HCT116 (cell line): ENCODE measurements around the gene HDAC10. TPM values are rescaled to one million over a fixed set of nuclear protein-coding genes. Genes with fewer than 3 reads are reported as not detected.

Source experiments
- ATAC-seq: fragments of 200-7000 bp; cut with Tn5 transposase; 2 replicates; pipeline ENCODE4 v1.9.1; 2020; ENCODE audit warnings: mild to moderate bottlenecking, moderate library complexity
- BruUV-seq: library from RNA; stranded (reverse); fragments of 400-500 nt; replicated peaks from 2 replicates; lab custom pipeline; 2021; lab: Mats Ljungman, UMichigan
- CTCF ChIA-PET: fragments of 300-600 bp; sonication (Branson Sonifier 250); formaldehyde crosslinking; loops from one replicate; lab custom pipeline; 2021; ENCODE audit warnings: antibody characterized with exemption; lab: Charles Lee
- POLR2A ChIA-PET: fragments of 300-600, 350-600 bp; sonication (Branson Sonifier 250); formaldehyde crosslinking; loops from one replicate; lab custom pipeline; 2021; ENCODE audit warnings: antibody characterized with exemption; lab: Charles Lee
- RAD21 ChIA-PET, 2 experiments: fragments of 300-600 bp; sonication (Branson Sonifier 250); formaldehyde crosslinking; loops; one replicate each; lab custom pipeline; 2023; ENCODE audit warnings: low total read pairs in 2 of 2; ENCODE audit not compliant: uncharacterized antibody in 2 of 2, unreplicated experiment in 2 of 2, low non-redundant PET in 1 of 2; lab: Charles Lee
- DNase-seq: peaks from one replicate; pipeline ENCODE4 v3.0.0-alpha.2; 2010; ENCODE audit warnings: low read depth, low spot score
- H2AFZ ChIP-seq: fragments of 200-600 bp; shearing (Covaris generic), sonication (generic); 2 replicates; pipeline ENCODE4 v1.6.1; 2017; ENCODE audit warnings: low read depth, mixed run types, mixed read lengths, antibody characterized with exemption, low read length; ENCODE audit not compliant: poor library complexity, severe bottlenecking
- H3K27ac ChIP-seq: 2 replicates; pipeline ENCODE4 v1.5.1; 2012; ENCODE audit warnings: low read depth, low read length
- H3K27me3 ChIP-seq: fragments of 200-600 bp; sonication (generic); 2 replicates; pipeline ENCODE4 v1.6.1; 2016; ENCODE audit warnings: mixed run types, low read length, mixed read lengths; ENCODE audit not compliant: insufficient read depth
- H3K36me3 ChIP-seq, 2 experiments: fragments of 200-500 bp in 1 of 2; fragments of 200-600 bp in 1 of 2; sonication (Bioruptor generic) in 1 of 2; sonication (generic) in 1 of 2; 2 replicates each; pipeline versions ENCODE4 v1.5.1 to v1.6.1; 2014 to 2016; ENCODE audit warnings: low read length in 2 of 2, inconsistent platforms in 1 of 2, mixed read lengths in 1 of 2, mixed run types in 1 of 2; ENCODE audit not compliant: insufficient read depth in 2 of 2, control insufficient read depth in 1 of 2
- H3K4me1 ChIP-seq, 2 experiments: fragments of 200-600 bp in 1 of 2; sonication (generic) in 1 of 2; 2 replicates each; pipeline versions ENCODE4 v1.5.1 to v1.6.1; 2012 to 2017; ENCODE audit warnings: low read length in 2 of 2, inconsistent platforms in 1 of 2, mild to moderate bottlenecking in 1 of 2, mixed read lengths in 1 of 2, mixed run types in 1 of 2, moderate library complexity in 1 of 2; ENCODE audit not compliant: insufficient read depth in 2 of 2, control insufficient read depth in 1 of 2
- H3K4me2 ChIP-seq: fragments of 200-600 bp; sonication (generic); 2 replicates; pipeline ENCODE4 v1.6.1; 2017; ENCODE audit warnings: mixed run types, low read length, mixed read lengths
- H3K4me3 ChIP-seq, 2 experiments: fragments of 200-600 bp in 1 of 2; sonication (generic) in 1 of 2; replicated peaks in 1 of 2; 2 replicates each; pipeline ENCODE4 v1.5.1; 2011 to 2016; ENCODE audit warnings: low read length in 2 of 2, control low read depth in 1 of 2, low read depth in 1 of 2, mild to moderate bottlenecking in 1 of 2, mixed read lengths in 1 of 2, mixed run types in 1 of 2
- H3K79me2 ChIP-seq: fragments of 200-600 bp; sonication (generic); 2 replicates; pipeline ENCODE4 v1.6.1; 2017; ENCODE audit warnings: mild to moderate bottlenecking, mixed run types, low read length, moderate library complexity, mixed read lengths; ENCODE audit not compliant: insufficient read depth
- H3K9ac ChIP-seq: fragments of 200-600 bp; sonication (generic); 2 replicates; pipeline ENCODE4 v1.6.1; 2016; ENCODE audit warnings: low read length, mixed read lengths
- H3K9me2 ChIP-seq: fragments of 200-600 bp; sonication (generic), shearing (Covaris generic); 2 replicates; pipeline ENCODE4 v1.6.1; 2017; ENCODE audit warnings: mixed run types, mild to moderate bottlenecking, moderate library complexity; ENCODE audit not compliant: insufficient read depth
- H3K9me3 ChIP-seq, 2 experiments: fragments of 200-500 bp in 1 of 2; fragments of 200-600 bp in 1 of 2; sonication (Bioruptor generic) in 1 of 2; sonication (generic) in 1 of 2; 2 replicates each; pipeline ENCODE4 v1.6.1; 2014 to 2017; ENCODE audit warnings: low read length in 2 of 2, mixed read lengths in 2 of 2, inconsistent platforms in 1 of 2, low read depth in 1 of 2, mild to moderate bottlenecking in 1 of 2, mixed run types in 1 of 2, moderate library complexity in 1 of 2; ENCODE audit not compliant: control insufficient read depth in 1 of 2, insufficient read depth in 1 of 2
- H4K20me1 ChIP-seq: fragments of 200-600 bp; sonication (generic), shearing (Covaris generic); 2 replicates; pipeline ENCODE4 v1.6.1; 2017; ENCODE audit warnings: mixed run types, mild to moderate bottlenecking, moderate library complexity; ENCODE audit not compliant: insufficient read depth
- CBX3 ChIP-seq: IDR thresholded peaks from 2 replicates; pipeline ENCODE4 v1.6.1; 2012; ENCODE audit warnings: low read depth
- CEBPB ChIP-seq: IDR thresholded peaks from 2 replicates; pipeline ENCODE4 v1.6.1; 2012; ENCODE audit warnings: low read depth
- EZH2 ChIP-seq: fragments of 200-600 bp; sonication (generic); IDR thresholded peaks from 2 replicates; pipeline ENCODE4 v1.6.1; 2017; ENCODE audit warnings: antibody characterized with exemption, mixed run types
- POLR2AphosphoS5 ChIP-seq: IDR thresholded peaks from 2 replicates; pipeline ENCODE4 v1.6.1; 2011; ENCODE audit warnings: mild to moderate bottlenecking, low read depth, low read length, moderate library complexity
- SIN3A ChIP-seq: IDR thresholded peaks from 2 replicates; pipeline ENCODE4 v1.6.1; 2012; ENCODE audit warnings: low read depth
- ZFX ChIP-seq: fragments of 450-650 bp; IDR thresholded peaks from 2 replicates; pipeline ENCODE4 v1.6.1; 2017
- intact Hi-C: fragments of 100-400 bp; cut with micrococcal nuclease; formaldehyde crosslinking; loops from 2 replicates; pipeline ENCODE4 v1.10.0; 2022
- total RNA-seq: library from RNA; stranded (reverse); gene quantifications from one replicate; pipeline ENCODE4 v1.2.1, GENCODE V29; 2021; ENCODE audit not compliant: unreplicated experiment
- TF ChIP-seq, protein P1 (sequence below): IDR thresholded peaks from 2 replicates; pipeline ENCODE4 v1.6.1; 2011; ENCODE audit warnings: mild to moderate bottlenecking, low read length, moderate library complexity; ENCODE audit not compliant: insufficient replicate concordance; ENCODE audit errors: extremely low read depth
- TF ChIP-seq, protein P2 (sequence below): IDR thresholded peaks from 2 replicates; pipeline ENCODE4 v1.6.1; 2012
- TF ChIP-seq, protein P3 (sequence below), 3 experiments: fragments of 200-600 bp in 1 of 3; sonication (generic) in 1 of 3; IDR thresholded peaks in 2 of 3; conservative IDR thresholded peaks in 1 of 3; 2 replicates each; pipeline ENCODE4 v1.5.1; 2012 to 2017; ENCODE audit warnings: low read depth in 2 of 3, low read length in 2 of 3, antibody characterized with exemption in 1 of 3, borderline replicate concordance in 1 of 3, control low read depth in 1 of 3, mild to moderate bottlenecking in 1 of 3, mixed read lengths in 1 of 3, mixed run types in 1 of 3, moderate library complexity in 1 of 3; ENCODE audit not compliant: insufficient read depth in 1 of 3

Gene HDAC10
- total RNA-seq, 1 experiment from 2014 or later = 67.5 TPM

DNA sequence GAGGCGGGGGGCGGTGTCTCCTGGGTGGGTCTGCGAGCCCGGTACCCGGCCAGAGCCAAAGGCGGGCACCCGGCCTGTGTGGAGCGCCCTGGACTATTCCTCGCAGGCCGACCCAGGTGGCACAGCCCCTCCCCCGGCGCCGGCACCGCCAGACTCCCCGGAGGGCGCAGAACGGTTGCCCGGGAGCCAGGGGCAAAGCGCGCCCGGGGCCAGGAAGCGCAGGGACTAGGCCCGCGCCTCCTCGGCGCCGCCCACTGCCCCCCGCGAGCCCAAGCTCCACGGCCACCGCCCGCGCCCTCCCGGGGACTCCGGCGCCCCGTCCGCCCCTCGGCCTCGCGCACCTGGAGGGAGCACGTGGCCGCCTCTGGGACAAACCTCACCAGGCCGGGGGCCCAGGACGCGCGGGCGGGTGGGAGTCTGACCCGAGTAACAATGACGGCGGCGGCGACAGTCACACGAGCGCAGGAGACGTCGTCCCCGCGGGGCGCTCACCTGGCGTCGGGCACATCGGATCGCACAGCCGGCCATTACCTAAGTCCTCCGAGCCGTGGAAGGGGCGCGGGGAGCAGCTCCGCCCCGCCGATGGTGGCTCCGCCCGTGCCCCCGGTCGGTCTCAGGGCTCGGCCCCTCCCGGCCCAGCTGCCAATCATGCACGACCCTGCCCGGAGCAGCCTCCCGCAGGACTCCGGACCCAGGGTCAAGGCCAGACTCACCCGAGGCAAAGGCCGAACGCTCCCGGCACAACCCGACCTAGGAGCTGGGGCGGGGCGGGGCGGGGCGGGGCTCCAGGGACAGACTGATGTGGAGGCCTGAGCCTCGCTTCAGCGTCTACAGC, 48.9 kb upstream of the HDAC10 start:
- Histone ChIP-seq H3K4me3 (peak overlapping the region; percentile 46 to 64), H4K20me1 (no peaks in the 10 kb centered on the region), H3K9ac (peak overlapping the region; percentile 80), H3K9me3 (no peaks in the 10 kb centered on the region), H3K27me3 (no peaks in the 10 kb centered on the region), H3K4me2 (peak overlapping the region; percentile 98), H3K27ac (peak overlapping the region; percentile 95), H3K4me1 (peaks cover 70 to 99% of the 10 kb centered on the region in 2 experiments), H3K9me2 (no peaks in the 10 kb centered on the region), H3K79me2 (peaks cover 99% of the 10 kb centered on the region), H2AFZ (no peak overlapping the region), H3K36me3 (0 out of 4 replicates have a peak, but pooled peaks cover 2 to 4% of the 10 kb centered on the region in 2 experiments)
- intact Hi-C loops = no loop called here
- POLR2A ChIA-PET = no interaction called here
- RAD21 ChIA-PET = no interaction called here
- TF ChIP-seq POLR2AphosphoS5 = no peak
- no peak for TF ChIP-seq CEBPB
- TF ChIP-seq CBX3 = no peak
- TF ChIP-seq ZFX = no peak
- TF ChIP-seq, protein P1, sequence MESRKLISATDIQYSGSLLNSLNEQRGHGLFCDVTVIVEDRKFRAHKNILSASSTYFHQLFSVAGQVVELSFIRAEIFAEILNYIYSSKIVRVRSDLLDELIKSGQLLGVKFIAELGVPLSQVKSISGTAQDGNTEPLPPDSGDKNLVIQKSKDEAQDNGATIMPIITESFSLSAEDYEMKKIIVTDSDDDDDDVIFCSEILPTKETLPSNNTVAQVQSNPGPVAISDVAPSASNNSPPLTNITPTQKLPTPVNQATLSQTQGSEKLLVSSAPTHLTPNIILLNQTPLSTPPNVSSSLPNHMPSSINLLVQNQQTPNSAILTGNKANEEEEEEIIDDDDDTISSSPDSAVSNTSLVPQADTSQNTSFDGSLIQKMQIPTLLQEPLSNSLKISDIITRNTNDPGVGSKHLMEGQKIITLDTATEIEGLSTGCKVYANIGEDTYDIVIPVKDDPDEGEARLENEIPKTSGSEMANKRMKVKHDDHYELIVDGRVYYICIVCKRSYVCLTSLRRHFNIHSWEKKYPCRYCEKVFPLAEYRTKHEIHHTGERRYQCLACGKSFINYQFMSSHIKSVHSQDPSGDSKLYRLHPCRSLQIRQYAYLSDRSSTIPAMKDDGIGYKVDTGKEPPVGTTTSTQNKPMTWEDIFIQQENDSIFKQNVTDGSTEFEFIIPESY = no peak
- TF ChIP-seq, protein P2, sequence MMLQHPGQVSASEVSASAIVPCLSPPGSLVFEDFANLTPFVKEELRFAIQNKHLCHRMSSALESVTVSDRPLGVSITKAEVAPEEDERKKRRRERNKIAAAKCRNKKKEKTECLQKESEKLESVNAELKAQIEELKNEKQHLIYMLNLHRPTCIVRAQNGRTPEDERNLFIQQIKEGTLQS = no peak
- no peak for TF ChIP-seq EZH2
- no peak for TF ChIP-seq SIN3A
- TF ChIP-seq, protein P3, sequence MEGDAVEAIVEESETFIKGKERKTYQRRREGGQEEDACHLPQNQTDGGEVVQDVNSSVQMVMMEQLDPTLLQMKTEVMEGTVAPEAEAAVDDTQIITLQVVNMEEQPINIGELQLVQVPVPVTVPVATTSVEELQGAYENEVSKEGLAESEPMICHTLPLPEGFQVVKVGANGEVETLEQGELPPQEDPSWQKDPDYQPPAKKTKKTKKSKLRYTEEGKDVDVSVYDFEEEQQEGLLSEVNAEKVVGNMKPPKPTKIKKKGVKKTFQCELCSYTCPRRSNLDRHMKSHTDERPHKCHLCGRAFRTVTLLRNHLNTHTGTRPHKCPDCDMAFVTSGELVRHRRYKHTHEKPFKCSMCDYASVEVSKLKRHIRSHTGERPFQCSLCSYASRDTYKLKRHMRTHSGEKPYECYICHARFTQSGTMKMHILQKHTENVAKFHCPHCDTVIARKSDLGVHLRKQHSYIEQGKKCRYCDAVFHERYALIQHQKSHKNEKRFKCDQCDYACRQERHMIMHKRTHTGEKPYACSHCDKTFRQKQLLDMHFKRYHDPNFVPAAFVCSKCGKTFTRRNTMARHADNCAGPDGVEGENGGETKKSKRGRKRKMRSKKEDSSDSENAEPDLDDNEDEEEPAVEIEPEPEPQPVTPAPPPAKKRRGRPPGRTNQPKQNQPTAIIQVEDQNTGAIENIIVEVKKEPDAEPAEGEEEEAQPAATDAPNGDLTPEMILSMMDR (IDR thresholded peaks at IDR 0.05 in 2 of 3, conservative IDR thresholded peaks at IDR 0.05 in 1 of 3; ENCODE audit: borderline replicate concordance in 1 of 3, insufficient read depth in 1 of 3, low read depth in 2 of 3, low read length in 2 of 3) = no peak
- BruUV-seq = no TSS peak
- DNase-seq (no peak), ATAC-seq (peak; percentile 55)
- CTCF ChIA-PET = interaction anchor here (1.6 kb wide), 1 partner anchor 42 kb away, joined by 5 read pairs; no protein-coding TSS in a partner anchor
